ENCODE results near the gene DENND1A.

Gene DENND1A

DNA sequence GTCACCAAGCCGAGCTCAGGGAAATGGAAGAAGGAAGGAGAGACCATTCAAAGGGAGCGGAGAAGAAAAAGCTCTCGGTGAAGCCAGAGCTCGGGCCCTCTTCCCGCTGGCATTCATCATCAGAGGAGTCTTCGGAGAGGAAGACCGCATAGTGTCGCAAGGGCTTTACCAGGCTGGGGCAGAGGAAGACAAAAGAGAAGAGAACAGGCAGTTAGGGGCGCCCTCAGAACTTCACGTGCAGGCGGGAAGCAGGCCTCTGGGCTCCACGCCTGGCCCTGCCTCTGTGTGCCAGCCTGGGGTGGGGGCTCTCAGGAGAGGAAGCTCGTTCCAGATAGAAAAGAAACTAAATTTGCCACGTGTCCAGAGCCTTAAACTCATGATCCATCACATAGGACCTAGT is 542.2 kb downstream of the DENND1A start:
- DNase-seq (ENCODE audit: low read depth), result no peak

DNA sequence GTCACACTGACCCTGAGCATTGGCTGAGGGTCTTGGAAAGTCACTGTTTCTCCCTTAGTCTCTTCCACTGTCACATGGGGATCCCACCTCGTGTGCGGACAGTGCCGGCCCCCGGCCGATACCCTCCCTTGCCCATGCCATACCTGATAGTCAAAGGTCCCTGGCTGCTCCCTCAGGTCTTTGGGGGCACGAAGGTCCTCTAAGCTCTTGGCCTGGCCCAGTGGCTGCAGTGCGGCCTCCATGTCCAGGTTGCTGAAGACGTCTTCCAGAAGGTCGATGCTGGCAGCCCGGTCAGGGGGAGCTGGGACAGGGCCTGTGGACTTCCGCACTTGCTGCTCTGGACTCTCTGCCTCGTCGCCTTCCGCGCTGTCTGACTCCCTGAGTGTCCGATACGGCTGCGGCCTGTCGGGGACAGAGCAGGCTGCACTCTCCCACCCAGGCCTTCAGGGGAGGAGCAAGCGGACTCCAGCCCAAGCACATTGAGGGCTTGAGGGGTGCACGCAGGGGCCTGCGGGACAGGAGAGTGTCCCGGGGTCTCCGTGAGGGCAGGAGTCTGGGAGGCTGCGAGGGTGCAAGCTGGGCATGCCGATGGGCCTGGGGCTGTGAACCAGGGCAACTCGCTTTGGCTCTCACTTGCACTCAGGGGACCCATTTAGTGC is 546.3 kb downstream of the DENND1A start:
- DNase-seq (ENCODE audit: low read depth), result no peak

DNA sequence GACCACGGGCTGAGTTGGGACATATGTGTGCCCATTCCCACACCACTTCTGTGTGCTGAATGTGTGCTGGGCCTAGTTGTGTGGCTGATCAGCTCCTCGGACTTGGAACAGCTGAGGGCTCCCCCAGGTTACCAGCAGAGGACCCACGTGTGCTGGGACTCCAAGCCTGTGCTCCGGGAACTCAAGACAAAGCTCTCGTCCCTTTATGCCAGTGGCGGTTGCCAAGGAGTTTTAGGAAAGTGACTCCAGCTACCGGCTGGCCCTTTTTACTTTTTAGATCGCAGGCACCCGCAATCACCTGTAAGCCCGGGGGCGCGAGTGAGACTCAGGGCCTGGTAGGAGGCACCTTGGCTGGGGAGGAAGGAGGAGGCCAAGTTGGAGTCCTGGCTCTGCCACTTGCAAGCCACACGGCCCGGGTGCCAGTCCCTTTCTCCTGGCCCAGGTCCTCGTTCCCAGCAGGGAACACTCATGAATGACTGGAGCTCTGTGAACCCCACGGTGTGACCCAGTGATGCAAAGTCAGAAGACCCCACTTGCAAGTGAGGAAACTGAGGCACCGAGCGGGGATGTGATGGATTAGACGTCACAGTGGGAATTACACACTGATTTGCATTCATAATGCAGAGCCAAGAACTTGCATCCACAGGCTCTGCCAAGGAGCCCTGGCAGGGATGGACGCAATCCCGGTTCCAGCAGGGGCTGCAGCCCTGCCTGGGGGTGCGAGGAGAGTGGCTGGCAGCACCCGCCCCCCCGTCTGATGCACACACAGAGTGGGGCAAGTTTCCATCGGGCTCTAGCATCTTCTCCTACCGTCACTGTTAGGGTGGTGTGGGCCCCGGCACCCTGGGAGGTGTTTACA is 547.0 kb downstream of the DENND1A start:
- no peak for DNase-seq (ENCODE audit: low read depth)

DNA sequence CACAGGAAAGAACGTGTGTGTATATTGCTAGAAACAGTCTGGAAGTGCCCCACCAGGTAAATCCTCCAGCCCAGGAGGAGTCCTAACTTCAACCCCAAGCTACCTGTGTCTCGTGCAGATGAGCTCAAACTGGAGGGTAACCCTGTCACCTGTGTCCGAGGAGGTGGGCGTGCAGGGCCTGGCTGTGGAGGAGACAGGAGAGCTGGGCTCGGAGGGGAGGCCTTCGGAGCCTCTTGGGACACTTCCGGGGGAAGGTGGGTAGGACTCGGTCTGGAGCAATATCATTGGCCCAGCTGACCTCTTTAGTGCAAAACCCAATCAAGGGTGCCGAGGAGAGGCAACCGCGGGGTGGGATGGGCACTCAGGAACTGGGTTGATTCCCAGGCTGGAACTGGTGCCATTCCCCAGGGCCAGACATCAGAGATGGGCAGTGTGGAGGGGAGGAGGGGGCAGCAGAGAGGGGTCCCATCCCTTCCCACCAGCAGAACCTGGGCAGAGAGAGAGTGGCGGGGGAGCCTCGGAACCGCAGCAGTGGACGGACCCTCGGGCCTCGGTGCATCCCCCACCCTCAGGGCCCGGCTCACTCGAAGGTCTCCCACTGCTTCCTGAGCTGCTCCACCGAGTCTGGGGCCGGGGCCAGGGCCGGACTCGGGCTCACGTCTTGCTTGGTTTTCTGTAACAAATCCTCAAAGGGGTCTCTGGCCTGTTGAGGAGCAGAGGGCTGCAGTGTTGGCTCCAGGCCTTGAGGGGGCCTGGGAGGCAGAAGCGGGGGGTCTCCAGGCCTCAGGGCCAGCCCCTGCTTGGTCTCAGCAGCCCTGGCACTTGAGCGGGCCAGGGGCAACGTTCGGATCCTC is 548.8 kb downstream of the DENND1A start:
- no peak for DNase-seq (ENCODE audit: low read depth)

DNA sequence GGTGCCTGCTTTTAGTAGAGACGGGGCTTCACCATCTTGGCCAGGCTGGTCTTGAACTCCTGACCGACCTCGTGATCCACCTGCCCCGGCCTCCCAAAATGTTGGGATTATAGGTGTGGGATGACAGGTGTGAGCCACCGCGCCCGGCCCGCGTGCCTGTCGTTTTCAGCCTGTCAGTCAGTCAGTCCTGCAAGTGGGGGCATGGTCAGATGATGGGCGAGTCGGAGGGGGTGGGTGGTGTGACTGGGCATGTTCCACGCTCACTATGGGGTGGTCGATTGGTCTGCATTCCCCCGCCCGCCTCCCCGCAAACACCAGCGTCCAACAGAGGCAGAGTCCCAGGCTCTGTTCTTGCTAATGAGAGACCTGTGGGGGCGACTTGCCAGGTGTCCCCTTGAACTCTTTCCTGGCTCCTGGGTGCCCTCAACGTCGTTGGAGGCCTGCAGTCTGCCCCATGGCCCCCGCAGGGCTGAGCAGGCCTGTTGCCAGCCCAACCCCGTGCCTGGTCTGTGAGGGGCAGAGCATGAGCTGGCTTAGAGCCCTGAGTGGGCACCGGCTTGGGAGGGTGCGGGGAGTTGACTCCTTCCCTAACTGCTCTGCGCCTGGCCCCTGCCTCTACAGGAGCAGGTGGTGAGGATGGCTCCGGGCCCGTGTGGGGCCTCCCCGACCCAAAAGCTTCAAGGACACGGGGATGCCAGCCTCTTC is 550.8 kb downstream of the DENND1A start:
- no peak for DNase-seq (ENCODE audit: low read depth)

DNA sequence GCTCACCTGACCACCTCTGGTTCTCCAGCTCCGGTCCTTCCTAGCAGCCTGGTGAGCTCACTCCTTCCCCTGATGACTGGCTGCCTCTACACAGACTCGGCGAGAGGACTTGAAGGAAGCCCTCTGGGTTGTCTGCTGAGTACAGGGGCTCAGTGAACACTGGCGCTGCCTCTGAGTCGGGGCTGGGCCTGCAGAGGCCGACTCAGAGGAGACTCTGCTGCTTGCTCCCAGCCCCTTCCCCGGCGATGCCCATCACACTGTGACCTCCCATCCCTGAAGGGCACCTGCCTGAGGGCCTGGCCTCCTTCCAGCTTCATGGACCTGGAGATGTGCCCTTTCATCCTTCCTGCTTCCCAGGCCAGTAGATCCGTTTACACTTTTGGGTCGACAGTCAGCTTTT is 551.9 kb downstream of the DENND1A start:
- no peak for DNase-seq (ENCODE audit: low read depth)

DNA sequence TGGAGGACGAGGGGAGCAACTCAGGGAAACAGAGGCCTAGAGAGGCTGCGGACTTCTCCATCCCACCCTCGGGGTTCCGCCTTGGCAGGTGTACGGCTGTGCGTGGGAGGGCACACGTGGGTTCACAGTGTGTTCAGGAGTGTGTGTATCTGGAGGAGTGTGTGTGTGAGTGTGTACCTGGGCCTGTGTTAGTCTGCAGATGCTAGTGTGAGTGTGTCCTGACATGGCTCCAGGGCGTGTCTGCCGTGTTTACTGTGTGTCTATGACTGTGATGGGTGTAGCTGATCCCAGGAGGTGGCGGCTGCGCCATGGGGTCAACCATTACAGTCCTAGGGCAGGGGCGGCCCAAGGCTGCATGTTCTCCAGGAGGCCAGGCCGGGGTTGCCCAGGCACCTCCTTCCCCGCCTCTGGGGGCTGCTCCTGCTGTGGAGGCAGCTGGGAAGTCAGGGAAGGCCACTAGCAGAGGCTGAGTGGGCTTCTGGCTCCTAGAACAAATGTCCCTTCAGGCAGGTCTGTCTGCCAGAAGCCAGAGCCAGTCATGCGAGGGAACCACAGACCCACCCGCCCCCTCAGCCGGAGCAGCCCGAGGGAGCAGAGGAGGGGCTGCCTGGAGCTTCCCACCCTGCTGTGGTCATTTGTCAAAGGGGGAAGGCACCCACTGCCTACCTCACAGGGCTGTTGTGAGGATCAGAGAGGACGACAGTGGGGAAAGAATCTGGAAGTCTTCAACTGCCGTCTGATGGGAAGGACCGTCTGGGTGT is 552.5 kb downstream of the DENND1A start:
- DNase-seq (ENCODE audit: low read depth), result no peak

DNA sequence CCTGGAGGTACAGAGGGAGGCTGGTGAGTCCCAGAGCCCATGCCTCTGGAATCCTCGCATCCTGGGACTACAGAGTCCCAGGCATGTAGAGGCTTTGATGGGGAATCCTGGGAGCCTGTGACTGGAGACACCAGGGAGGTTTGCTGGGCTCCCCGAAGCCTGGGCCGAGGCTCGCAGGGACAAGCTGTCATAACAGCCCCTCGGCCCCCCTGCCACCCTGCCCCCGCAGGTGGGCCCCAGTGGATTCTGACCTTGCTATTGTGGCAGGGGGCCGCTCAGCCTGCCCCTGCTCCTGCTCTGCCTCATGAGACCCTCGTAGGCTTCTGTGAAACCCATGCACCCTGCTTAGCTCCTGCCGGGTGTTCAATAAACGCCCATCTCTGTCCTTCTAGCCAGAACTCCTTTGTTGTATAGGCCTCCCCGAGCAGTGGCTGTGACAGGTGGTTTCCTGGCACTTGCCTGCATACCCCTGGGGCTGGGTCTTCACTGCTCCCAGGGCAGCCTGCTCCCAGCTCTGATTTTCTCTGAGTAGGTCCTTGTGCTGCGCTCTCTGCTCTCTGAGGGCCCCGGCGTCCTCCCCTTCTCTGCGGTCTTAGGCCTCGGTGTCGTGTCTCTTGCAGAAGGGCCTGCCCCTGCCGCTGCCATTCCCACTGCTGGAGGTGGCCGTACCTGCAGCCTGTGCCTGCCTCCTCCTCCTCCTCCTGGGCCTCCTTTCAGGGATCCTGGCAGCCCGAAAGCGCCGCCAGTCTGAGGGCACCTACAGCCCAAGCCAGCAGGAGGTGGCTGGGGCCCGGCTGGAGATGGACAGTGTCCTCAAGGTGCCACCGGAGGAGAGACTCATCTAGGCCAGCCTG is 553.5 kb downstream of the DENND1A start:
- DNase-seq (ENCODE audit: low read depth), result no peak

DNA sequence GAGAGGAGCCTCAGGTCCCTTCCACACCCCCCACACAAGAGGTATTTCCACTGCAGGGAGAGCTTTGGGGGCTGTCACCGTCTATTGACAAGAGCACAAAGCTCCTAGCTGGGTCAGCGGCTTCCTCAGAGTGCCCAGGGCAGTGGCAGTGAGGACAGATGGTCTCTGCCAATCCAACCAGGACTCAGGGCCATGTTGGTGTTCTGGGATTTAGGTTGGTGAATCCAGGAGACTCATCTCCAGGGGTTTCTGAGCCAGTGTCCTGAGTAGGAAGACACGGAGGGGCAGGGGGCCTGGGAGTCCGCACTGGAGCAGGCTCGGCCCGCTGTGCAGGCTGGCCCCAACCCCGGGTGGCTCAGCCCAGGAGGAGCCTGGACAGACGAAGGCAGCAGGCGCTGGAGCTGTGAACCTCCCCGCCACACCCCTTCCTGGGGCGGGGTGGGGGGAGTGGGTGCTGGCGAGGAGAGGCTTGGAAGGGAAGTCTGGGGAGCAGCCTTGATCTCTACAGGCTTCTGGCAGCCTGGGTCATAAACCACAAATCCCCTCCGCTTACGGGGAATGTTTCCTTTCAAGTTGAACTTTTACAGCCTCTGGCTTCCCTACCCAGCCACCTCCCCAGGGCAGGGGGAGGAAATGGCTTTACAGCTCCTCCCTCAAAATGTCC is 554.3 kb downstream of the DENND1A start:
- no peak for DNase-seq (ENCODE audit: low read depth)

DNA sequence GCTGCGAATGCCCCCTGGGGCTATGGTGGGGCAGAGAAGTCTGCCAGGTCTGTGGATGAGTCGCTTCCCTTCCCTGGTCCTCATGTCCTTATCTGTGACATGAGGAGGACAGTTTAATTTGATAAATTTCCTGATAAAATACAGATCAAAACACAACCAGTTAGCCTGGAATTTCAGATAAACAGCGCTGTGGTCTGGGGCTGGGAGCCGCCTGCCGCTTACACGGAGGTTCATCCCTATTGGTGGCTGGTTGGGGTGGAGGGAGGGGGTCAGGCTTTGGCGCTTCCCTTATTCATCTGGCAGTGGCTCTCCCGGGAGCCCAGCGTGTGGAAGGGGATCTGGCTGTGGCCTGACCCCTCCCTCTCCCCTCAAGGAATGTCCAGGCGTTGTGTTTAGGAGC is 556.0 kb downstream of the DENND1A start:
- DNase-seq (ENCODE audit: low read depth), result no peak

DNA sequence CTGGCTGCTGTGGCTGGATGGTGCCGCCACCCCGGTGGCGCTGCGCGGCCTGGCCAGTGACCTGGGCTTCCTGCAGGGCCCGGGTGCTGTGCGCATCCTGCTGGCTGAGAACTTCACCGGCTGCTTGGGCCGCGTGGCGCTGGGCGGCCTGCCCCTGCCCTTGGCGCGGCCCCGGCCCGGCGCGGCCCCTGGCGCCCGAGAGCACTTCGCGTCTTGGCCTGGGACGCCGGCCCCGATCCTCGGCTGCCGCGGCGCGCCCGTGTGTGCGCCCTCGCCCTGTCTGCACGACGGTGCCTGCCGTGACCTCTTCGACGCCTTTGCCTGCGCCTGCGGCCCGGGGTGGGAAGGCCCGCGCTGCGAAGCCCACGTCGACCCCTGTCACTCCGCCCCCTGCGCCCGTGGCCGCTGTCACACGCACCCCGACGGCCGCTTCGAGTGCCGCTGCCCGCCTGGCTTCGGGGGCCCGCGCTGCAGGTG is 556.4 kb downstream of the DENND1A start:
- DNase-seq (ENCODE audit: low read depth), result no peak

DNA sequence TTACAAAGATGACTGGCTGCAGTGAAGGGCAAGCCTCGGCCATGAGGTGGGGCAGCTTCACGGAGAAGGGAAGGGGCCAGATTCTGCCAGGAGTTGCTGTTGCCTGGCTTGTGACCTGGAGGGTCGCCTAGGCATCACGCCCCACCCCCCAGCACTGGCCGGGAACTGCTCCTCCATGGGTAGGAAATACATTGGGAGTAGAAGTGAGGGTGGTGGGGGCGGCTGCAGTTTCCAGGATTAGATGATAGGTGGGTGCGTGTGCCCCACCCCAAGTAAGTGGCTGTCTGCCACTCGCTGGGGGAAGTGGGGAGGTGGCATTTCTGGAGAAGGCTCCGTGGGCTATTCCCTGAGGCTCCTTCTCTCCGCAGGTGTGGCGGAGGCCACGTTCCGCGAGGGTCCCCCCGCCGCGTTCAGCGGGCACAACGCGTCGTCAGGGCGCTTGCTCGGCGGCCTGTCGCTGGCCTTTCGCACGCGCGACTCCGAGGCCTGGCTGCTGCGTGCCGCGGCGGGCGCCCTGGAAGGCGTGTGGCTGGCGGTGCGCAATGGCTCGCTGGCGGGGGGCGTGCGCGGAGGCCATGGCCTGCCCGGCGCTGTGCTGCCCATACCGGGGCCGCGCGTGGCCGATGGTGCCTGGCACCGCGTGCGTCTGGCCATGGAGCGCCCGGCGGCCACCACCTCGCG is 557.0 kb downstream of the DENND1A start:
- DNase-seq (ENCODE audit: low read depth), result no peak

DNA sequence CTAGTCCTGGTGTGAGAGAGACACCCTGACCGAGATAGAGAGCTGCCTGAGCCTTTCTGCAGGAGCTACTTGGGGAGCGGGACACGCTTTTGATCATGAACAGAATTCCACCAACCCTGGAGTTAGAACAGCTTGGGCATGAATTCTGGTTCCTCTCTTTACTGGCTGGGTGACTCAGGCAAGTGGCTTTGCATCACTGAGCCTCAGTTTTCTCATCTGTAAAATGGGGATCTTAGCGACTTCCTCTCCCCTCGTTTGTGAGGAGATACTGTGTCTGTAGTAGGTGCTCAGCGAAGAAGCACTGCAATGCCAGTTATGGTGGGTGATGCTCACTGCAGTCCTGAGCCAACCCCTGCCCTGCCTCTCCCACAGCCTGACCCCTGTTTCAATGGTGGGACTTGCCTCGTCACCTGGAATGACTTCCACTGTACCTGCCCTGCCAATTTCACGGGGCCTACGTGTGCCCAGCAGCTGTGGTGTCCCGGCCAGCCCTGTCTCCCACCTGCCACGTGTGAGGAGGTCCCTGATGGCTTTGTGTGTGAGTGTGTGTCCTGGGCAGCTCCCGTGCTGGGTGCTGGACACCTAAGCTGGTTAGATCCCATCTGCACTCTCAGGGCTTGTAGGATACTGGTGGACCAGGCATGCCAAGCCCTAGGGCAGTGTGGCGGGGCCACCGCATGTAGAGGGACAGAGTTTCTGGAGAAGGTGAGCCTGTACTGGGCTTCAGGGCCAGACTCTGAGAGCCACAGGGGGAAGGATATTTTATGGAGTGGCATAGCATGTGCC is 557.9 kb downstream of the DENND1A start:
- no peak for DNase-seq (ENCODE audit: low read depth)

DNA sequence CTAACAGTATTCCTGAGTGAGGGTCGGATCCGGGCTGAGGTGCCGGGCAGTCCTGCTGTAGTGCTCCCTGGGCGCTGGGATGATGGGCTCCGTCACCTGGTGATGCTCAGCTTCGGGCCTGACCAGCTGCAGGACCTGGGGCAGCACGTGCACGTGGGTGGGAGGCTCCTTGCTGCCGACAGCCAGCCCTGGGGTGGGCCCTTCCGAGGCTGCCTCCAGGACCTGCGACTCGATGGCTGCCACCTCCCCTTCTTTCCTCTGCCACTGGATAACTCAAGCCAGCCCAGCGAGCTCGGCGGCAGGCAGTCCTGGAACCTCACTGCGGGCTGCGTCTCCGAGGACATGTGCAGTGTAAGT is 558.7 kb downstream of the DENND1A start:
- DNase-seq (ENCODE audit: low read depth), result no peak

DNA sequence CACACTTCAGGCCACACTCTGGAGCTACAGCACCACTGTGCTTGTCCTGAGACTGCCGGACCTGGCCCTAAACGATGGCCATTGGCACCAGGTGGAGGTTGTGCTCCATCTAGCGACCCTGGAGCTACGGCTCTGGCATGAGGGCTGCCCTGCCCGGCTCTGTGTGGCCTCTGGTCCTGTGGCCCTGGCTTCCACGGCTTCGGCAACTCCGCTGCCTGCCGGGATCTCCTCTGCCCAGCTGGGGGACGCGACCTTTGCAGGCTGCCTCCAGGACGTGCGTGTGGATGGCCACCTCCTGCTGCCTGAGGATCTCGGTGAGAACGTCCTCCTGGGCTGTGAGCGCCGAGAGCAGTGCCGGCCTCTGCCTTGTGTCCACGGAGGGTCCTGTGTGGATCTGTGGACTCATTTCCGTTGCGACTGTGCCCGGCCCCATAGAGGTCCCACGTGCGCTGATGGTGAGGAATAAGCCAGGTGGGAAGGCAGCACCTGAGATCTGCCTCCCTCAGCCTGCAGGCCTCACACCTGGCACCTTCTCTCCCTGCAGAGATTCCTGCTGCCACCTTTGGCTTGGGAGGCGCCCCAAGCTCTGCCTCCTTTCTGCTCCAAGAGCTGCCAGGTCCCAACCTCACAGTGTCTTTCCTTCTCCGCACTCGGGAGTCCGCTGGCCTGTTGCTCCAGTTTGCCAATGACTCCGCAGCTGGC is 559.2 kb downstream of the DENND1A start:
- DNase-seq (ENCODE audit: low read depth), result no peak

DNA sequence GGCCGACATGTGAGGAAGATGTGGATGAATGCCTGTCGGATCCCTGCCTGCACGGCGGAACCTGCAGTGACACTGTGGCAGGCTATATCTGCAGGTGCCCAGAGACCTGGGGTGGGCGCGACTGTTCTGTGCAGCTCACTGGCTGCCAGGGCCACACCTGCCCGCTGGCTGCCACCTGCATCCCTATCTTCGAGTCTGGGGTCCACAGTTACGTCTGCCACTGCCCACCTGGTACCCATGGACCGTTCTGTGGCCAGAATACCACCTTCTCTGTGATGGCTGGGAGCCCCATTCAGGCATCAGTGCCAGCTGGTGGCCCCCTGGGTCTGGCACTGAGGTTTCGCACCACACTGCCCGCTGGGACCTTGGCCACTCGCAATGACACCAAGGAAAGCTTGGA is 559.8 kb downstream of the DENND1A start:
- no peak for DNase-seq (ENCODE audit: low read depth)

DNA sequence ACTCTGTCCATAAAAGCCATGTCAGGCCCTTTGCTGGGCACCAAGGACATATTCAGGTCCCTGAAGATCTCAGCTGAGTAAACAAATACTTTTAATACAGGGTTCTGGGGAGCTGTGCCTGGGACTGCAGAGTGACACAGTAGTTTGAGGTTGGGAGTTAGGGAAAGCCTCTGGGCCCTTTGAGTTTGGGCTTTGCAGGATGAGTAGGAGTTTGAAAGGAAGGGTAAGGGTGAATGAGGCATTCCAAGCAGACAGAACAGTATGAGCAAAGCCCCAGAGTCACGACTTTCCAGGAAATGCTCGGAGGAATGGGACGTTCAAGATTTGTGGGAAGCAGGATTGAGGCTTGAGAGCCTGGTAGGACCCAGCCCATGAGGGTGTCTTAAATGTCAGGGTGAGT is 560.6 kb downstream of the DENND1A start:
- DNase-seq (ENCODE audit: low read depth), result no peak
